Fibroblast of the aortic adventitia (primary cell): ENCODE results near the gene IGLL5. TPM values are rescaled to one million over a fixed set of nuclear protein-coding genes. Genes with fewer than 3 reads are reported as not detected.

Experiments
- small RNA-seq: library from RNA; depleted of rRNA; stranded (forward); fragments of <200 nt; gene quantifications from one replicate; pipeline ENCODE3, GENCODE V24; 2012
- total RNA-seq: library from RNA; depleted of rRNA; stranded (reverse); fragments of >200 nt; gene quantifications from 2 replicates; pipeline ENCODE4 v1.2.3, GENCODE V29; 2012; ENCODE audit warnings: low replicate concordance

The IGLL5 gene
- total RNA-seq, 1 donor = not detected

Small RNAs within 50 kb of the gene (small RNA-seq; reads per million reads assigned to genes)
- gene IGLC4 (not detected), gene IGLC5 (not detected), gene IGLJ1 (not detected), gene IGLJ2 (not detected), gene IGLJ3 (not detected), gene IGLJ4 (not detected), gene IGLJ5 (not detected), gene IGLJ6 (not detected), gene IGLJ7 (not detected), gene IGLV2-5 (not detected), gene IGLV3-2 (not detected), gene IGLV3-4 (not detected), gene IGLV3-6 (not detected), gene IGLV3-7 (not detected), gene MIR5571 (not detected)

Other genes with a start within 250 kb of the IGLL5 start
- gene GGTLC2, start 243.2 kb upstream of the IGLL5 start, total RNA-seq = not detected in 2 replicates
- 1.3 and 3.1 TPM in 2 replicates for gene GNAZ, start 182.7 kb downstream of the IGLL5 start, total RNA-seq